Motor neuron (in vitro differentiated cells): ENCODE results near the gene STARD5. TPM values are rescaled to one million over a fixed set of nuclear protein-coding genes. Genes with fewer than 3 reads are reported as not detected.

ENCODE experiments used
- ATAC-seq, 8 experiments: fragments of 200-7000 bp; cut with Tn5 transposase; replicated peaks in 6 of 8; 2 replicates each; pipeline ENCODE4 v1.8.0; 2021; ENCODE audit warnings: mild to moderate bottlenecking in 8 of 8, moderate library complexity in 8 of 8
- H3K27ac ChIP-seq, 2 donors: fragments of 250-450 bp; sonication (Bioruptor Pico); 2 replicates each; pipeline ENCODE4 v1.9.0; 2021; ENCODE audit warnings: antibody characterized with exemption in 2 of 2, mild to moderate bottlenecking in 2 of 2, moderate library complexity in 1 of 2
- H3K4me1 ChIP-seq, 2 donors: fragments of 250-450 bp; sonication (Bioruptor Pico); replicated peaks in 1 of 2; 2 replicates each; pipeline ENCODE4 v1.6.1; 2021; ENCODE audit warnings: antibody characterized with exemption in 2 of 2, mild to moderate bottlenecking in 2 of 2, moderate library complexity in 1 of 2
- H3K4me3 ChIP-seq, 5 donors: fragments of 250-450 bp; sonication (Bioruptor Pico); 2 replicates each; pipeline ENCODE4 v1.9.0; 2021; ENCODE audit warnings: antibody characterized with exemption in 5 of 5, mild to moderate bottlenecking in 5 of 5, moderate library complexity in 4 of 5
- WGBS, 10 experiments: fragments of 450-650 bp; shearing (Covaris generic); methylation state at CpG; one replicate each; pipeline ENCODE4 v1.0.0; 2022; 5-methylcytosine and 5-hydroxymethylcytosine counted together
- in situ Hi-C, 9 experiments: fragments of 400-800 bp; cut with MboI; loops; one replicate each; pipeline ENCODE4 v1.15.0; 2021; ENCODE audit warnings: low sequenced_read_pairs in 9 of 9, low pct_unique_long_range_greater_than_20kb in 2 of 9; ENCODE audit not compliant: unreplicated experiment in 9 of 9
- total RNA-seq, 8 experiments: library from RNA; unstranded; fragments of 300-600 nt; gene quantifications; 2 replicates each; pipeline versions ENCODE4 v1.2.3 to v1.2.4, GENCODE V29; 2022

STARD5 gene
- total RNA-seq, 8 experiments from 2014 or later = 0.92 to 9.7 (median 2.1) TPM

- Histone ChIP-seq H3K4me1 (peaks cover 0 to 3% of the 10 kb centered on the region in 2 donors), H3K4me3 (no peak overlapping the region), H3K27ac (no peak overlapping the region)
- in situ Hi-C loops = loop anchor here in 7 of 9 experiments (10.0 to 25.0 kb wide), 7 partner anchors 101 to 289 kb away; partner anchors contain the start of genes MESD (in 3 of the 7) and CFAP161 (in 1 of the 7)
- 67 to 100% (median 85%) methylated on average over 2 to 4 of the region's 4 CpGs; no CpG with 5 or more reads in 2 of the 10 experiments for WGBS, 10 experiments
- no peak for ATAC-seq
Observed at GRCh38 chr15:81263477-81263876, 60.5 kb downstream of the STARD5 start.

GRCh38 chr15:81261172-81261811 lies 62.6 kb downstream of the STARD5 start:
- no peak for ATAC-seq
- peaks cover 0 to 3% of the 10 kb centered on the region in 2 donors for H3K4me1 ChIP-seq
- WGBS, 10 experiments = 0 to 61% (median 50%) methylated on average over 1 to 3 of the region's 6 CpGs; no CpG with 5 or more reads in 3 of the 10 experiments
- H3K27ac ChIP-seq = no peak overlapping the region
- in situ Hi-C loops = loop anchor here in 7 of 9 experiments (10.0 to 25.0 kb wide), 7 partner anchors 99 to 286 kb away; partner anchors contain the start of genes MESD (in 3 of the 7) and CFAP161 (in 1 of the 7)
- no peak overlapping the region for H3K4me3 ChIP-seq

- 25 to 90% (median 73%) methylated on average over 1 to 3 of the region's 4 CpGs; no CpG with 5 or more reads in 2 of the 10 experiments for WGBS, 10 experiments
- ATAC-seq = no peak
- Histone ChIP-seq H3K4me3 (no peak overlapping the region), H3K27ac (no peak overlapping the region), H3K4me1 (no peaks in the 10 kb centered on the region)
- in situ Hi-C loops = loop anchor here in 8 of 9 experiments (10.0 to 25.0 kb wide), 7 partner anchors 98 to 285 kb away; partner anchors contain the start of genes MESD (in 3 of the 8) and CFAP161 (in 1 of the 8)
Observed at GRCh38 chr15:81259760-81260298, 64.1 kb downstream of the STARD5 start.

Other genes with a start within 250 kb of the STARD5 start
- 1 to 10 TPM in 1 of 8 experiments, under 1 TPM in 3, not detected in 4; 0.14 to 3.1 (median 0.62) TPM for gene CFAP161, start 189.9 kb downstream of the STARD5 start, total RNA-seq
- 1 to 10 TPM in 2 of 8 experiments, under 1 TPM in 6; 0.22 to 1.1 (median 0.63) TPM for gene IL16, start 127.3 kb downstream of the STARD5 start, total RNA-seq
- under 1 TPM in 7 of 8 experiments, not detected in 1; 0.05 to 0.43 (median 0.13) TPM for gene TMC3, start 50.1 kb upstream of the STARD5 start, total RNA-seq